ENCODE data around the gene ITIH5. TPM values are rescaled to one million over a fixed set of nuclear protein-coding genes. Genes with fewer than 3 reads are reported as not detected.

The ITIH5 gene
- total RNA-seq, 1 donor from 2014 or later: 0.29 TPM

DNA sequence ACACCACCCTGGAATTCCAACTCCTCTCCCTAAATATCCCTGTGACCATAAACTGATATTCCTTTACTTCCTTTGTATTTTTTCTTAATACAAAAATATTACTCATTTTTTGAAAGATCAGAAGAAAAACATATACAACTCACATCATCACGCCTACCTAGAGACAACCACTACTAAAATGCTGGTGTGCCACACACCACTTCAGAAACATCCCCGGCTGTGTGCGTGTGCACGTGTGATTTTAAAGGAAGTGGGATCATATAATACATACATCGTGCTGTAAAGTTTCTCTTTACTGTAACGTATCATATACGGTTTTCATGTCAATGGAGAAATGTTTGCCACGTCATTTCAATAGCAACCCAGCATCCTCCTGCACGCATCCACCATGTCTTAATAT lies 76.5 kb downstream of the ITIH5 start:
- no peak for DNase-seq
- Mint-ChIP-seq H3K9me3 (ENCODE audit: unreplicated experiment) (peaks cover 5% of the 10 kb centered on the region), H3K36me3 (ENCODE audit: unreplicated experiment) (peaks cover 4% of the 10 kb centered on the region), H3K27ac (ENCODE audit: unreplicated experiment) (no peak overlapping the region), H3K4me3 (ENCODE audit: unreplicated experiment) (no peak overlapping the region), H3K4me1 (ENCODE audit: low read depth, unreplicated experiment) (no peaks in the 10 kb centered on the region), H3K27me3 (ENCODE audit: unreplicated experiment) (peaks cover 3% of the 10 kb centered on the region)
- TF ChIP-seq, protein P1, sequence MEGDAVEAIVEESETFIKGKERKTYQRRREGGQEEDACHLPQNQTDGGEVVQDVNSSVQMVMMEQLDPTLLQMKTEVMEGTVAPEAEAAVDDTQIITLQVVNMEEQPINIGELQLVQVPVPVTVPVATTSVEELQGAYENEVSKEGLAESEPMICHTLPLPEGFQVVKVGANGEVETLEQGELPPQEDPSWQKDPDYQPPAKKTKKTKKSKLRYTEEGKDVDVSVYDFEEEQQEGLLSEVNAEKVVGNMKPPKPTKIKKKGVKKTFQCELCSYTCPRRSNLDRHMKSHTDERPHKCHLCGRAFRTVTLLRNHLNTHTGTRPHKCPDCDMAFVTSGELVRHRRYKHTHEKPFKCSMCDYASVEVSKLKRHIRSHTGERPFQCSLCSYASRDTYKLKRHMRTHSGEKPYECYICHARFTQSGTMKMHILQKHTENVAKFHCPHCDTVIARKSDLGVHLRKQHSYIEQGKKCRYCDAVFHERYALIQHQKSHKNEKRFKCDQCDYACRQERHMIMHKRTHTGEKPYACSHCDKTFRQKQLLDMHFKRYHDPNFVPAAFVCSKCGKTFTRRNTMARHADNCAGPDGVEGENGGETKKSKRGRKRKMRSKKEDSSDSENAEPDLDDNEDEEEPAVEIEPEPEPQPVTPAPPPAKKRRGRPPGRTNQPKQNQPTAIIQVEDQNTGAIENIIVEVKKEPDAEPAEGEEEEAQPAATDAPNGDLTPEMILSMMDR (IDR thresholded peaks at IDR 0.05; ENCODE audit: partially characterized antibody, unreplicated experiment): no peak

DNA sequence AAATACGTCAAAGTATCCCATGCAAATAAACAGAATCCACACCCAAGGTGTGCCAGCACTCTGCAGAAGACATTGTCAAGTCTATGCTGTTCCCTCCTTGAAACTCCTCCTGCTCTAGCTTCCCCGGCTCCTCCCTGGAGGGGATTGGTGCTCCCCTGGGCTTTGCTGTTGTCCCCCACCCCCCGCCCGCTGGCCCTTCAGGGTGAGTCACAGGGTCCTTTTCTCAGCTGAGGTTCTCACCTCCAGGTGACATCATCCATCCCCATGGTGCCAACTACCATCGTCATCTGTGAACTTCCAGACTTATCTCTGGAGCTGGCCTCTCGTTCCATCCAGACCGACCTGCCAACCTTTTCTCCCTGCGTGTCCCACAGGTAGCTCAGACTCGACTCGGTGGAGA lies 77.0 kb downstream of the ITIH5 start:
- Mint-ChIP-seq H3K27me3 (ENCODE audit: unreplicated experiment) (peaks cover 5% of the 10 kb centered on the region), H3K27ac (ENCODE audit: unreplicated experiment) (no peak overlapping the region), H3K4me3 (ENCODE audit: unreplicated experiment) (no peak overlapping the region), H3K4me1 (ENCODE audit: low read depth, unreplicated experiment) (no peaks in the 10 kb centered on the region), H3K9me3 (ENCODE audit: unreplicated experiment) (peaks cover 5% of the 10 kb centered on the region), H3K36me3 (ENCODE audit: unreplicated experiment) (peaks cover 4% of the 10 kb centered on the region)
- DNase-seq: no peak
- TF ChIP-seq, protein P1 (IDR thresholded peaks at IDR 0.05; ENCODE audit: partially characterized antibody, unreplicated experiment): no peak

DNA sequence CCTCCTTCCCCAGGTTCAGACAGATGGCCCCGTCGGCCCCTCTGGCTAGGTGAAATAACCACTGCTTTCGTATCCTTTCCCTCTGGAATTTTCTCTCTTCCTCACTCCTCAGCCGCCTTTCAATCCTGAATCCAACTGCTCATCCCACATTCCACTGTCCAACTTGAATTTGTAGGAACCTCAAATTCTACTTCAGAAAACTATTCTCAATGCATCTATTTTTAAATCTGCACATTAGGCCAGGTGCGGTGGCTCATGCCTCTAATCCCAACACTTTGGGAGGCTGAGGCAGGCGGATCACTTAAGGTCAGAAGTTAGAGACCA lies 78.9 kb downstream of the ITIH5 start:
- no peak overlapping the region for H3K27ac Mint-ChIP-seq (ENCODE audit: unreplicated experiment)
- H3K4me3 Mint-ChIP-seq (ENCODE audit: unreplicated experiment): no peak overlapping the region
- H3K27me3 Mint-ChIP-seq (ENCODE audit: unreplicated experiment): peaks cover 5% of the 10 kb centered on the region
- DNase-seq: no peak
- H3K9me3 Mint-ChIP-seq (ENCODE audit: unreplicated experiment): peaks cover 5% of the 10 kb centered on the region
- TF ChIP-seq, protein P1 (IDR thresholded peaks at IDR 0.05; ENCODE audit: partially characterized antibody, unreplicated experiment): no peak
- no peaks in the 10 kb centered on the region for H3K4me1 Mint-ChIP-seq (ENCODE audit: low read depth, unreplicated experiment)
- H3K36me3 Mint-ChIP-seq (ENCODE audit: unreplicated experiment): no peaks in the 10 kb centered on the region

DNA sequence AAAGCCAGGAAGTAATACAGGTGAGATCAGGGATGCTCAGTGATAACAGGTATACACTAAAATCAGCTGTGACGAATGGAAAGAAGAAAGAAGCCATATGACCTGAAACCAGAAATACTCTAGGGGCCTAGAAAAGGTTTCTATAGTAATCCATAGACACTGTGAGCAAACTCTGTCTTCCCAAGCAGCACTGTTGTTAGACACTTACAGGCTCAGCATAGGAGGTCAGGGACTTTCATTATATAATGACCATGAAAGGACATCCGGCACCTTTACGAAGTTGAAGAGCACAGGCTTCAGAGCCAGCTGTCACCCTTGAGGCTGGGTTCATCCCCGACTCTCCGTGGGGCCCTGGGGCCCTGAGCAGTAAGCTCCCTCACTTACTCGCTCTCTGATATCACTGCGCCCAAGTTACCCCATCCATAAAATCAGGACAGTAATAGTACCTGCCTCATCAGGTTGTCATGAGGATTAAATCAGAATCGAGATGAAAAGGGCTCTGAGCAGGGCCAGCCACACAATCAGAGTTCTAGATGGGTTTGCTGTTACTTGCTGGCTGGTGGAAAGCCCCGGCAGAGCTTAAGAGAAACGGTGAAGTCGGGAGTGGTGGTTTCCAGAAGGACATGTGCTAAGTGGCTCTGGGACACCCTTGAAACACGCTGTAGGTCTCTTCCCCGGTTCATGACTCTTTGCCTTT lies 79.5 kb downstream of the ITIH5 start:
- no peak overlapping the region for H3K27ac Mint-ChIP-seq (ENCODE audit: unreplicated experiment)

DNA sequence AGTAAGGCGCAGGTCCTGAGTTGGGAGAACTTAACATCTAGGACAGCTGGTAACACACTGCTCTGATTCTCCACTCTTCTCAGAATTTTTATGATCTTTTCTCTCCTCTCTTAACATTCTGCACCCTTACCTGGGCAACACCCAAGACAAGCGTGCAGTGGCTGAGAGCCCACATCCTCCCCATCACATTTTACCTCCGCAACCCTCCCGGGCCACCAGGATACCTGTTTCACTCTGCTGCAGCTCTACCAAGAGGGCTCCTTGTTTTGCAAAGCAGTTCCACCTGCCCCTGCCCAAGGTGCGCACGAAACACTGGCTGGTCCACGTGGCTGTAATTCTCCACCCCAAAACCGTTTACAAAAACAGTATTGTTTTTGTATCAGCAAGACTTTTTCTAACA lies 81.5 kb downstream of the ITIH5 start:
- Mint-ChIP-seq H3K4me3 (ENCODE audit: unreplicated experiment) (no peak overlapping the region), H3K9me3 (ENCODE audit: unreplicated experiment) (peaks cover 4% of the 10 kb centered on the region), H3K36me3 (ENCODE audit: unreplicated experiment) (no peaks in the 10 kb centered on the region), H3K4me1 (ENCODE audit: low read depth, unreplicated experiment) (no peaks in the 10 kb centered on the region), H3K27ac (ENCODE audit: unreplicated experiment) (no peak overlapping the region), H3K27me3 (ENCODE audit: unreplicated experiment) (peaks cover 3% of the 10 kb centered on the region)
- DNase-seq: no peak
- TF ChIP-seq, protein P1 (IDR thresholded peaks at IDR 0.05; ENCODE audit: partially characterized antibody, unreplicated experiment): no peak

More for the DNA sequence above, 79.5 kb downstream of the ITIH5 start:
- no peak overlapping the region for H3K4me3 Mint-ChIP-seq (ENCODE audit: unreplicated experiment)
- peaks cover 5% of the 10 kb centered on the region for H3K9me3 Mint-ChIP-seq (ENCODE audit: unreplicated experiment)
- no peaks in the 10 kb centered on the region for H3K36me3 Mint-ChIP-seq (ENCODE audit: unreplicated experiment)
- no peaks in the 10 kb centered on the region for H3K4me1 Mint-ChIP-seq (ENCODE audit: low read depth, unreplicated experiment)
- DNase-seq: no peak
- TF ChIP-seq, protein P1 (IDR thresholded peaks at IDR 0.05; ENCODE audit: partially characterized antibody, unreplicated experiment): no peak
- peaks cover 5% of the 10 kb centered on the region for H3K27me3 Mint-ChIP-seq (ENCODE audit: unreplicated experiment)
